Lung (tissue), 12 donors: ENCODE measurements around the gene CDC42BPA. TPM values are rescaled to one million over a fixed set of nuclear protein-coding genes. Genes with fewer than 3 reads are reported as not detected.

Experiments used
- ATAC-seq: fragments of 200-7000 bp; cut with Tn5 transposase; one replicate; pipeline ENCODE4 v1.9.1; 2020; ENCODE audit warnings: moderate number of reproducible peaks; ENCODE audit not compliant: insufficient read depth, low FRiP score
- DNase-seq, 3 donors: peaks; one replicate each; pipeline ENCODE4 v3.0.0-alpha.2; 2013 to 2017
- H3K27ac ChIP-seq, 2 donors: one replicate each; pipeline ENCODE4 v1.5.1; 2013; ENCODE audit warnings: mild to moderate bottlenecking in 2 of 2, moderate library complexity in 2 of 2, control low read depth in 1 of 2, inconsistent platforms in 1 of 2, low read depth in 1 of 2, low read length in 1 of 2
- H3K27me3 ChIP-seq, 3 donors: one replicate each; pipeline ENCODE4 v1.5.1; 2013; ENCODE audit warnings: low read length in 2 of 3; ENCODE audit not compliant: control insufficient read depth in 3 of 3, insufficient read depth in 3 of 3
- H3K36me3 ChIP-seq, 4 donors: one replicate each; pipeline ENCODE4 v1.5.1; 2013; ENCODE audit warnings: low read length in 4 of 4, mild to moderate bottlenecking in 1 of 4, moderate library complexity in 1 of 4; ENCODE audit not compliant: control insufficient read depth in 4 of 4, insufficient read depth in 4 of 4
- H3K4me1 ChIP-seq, 5 donors: one replicate each; pipeline ENCODE4 v1.5.1; 2013; ENCODE audit warnings: low read length in 5 of 5, mild to moderate bottlenecking in 2 of 5, moderate library complexity in 1 of 5; ENCODE audit not compliant: control insufficient read depth in 5 of 5, insufficient read depth in 5 of 5
- H3K4me3 ChIP-seq: one replicate; pipeline ENCODE4 v1.5.1; 2013; ENCODE audit warnings: mild to moderate bottlenecking, control low read depth, moderate library complexity
- H3K9ac ChIP-seq, 2 donors: one replicate each; pipeline ENCODE4 v1.5.1; 2013; ENCODE audit warnings: low read length in 2 of 2, control low read depth in 1 of 2; ENCODE audit not compliant: insufficient read depth in 1 of 2
- H3K9me3 ChIP-seq, 4 donors: one replicate each; pipeline ENCODE4 v1.5.1; 2013; ENCODE audit warnings: low read length in 3 of 4, mild to moderate bottlenecking in 1 of 4, moderate library complexity in 1 of 4; ENCODE audit not compliant: control insufficient read depth in 4 of 4, insufficient read depth in 3 of 4
- CTCF ChIP-seq: IDR thresholded peaks from 2 replicates; pipeline ENCODE4 v1.5.1; 2012; ENCODE audit warnings: mild to moderate bottlenecking; ENCODE audit errors: control extremely low read depth, extremely low read depth
- WGBS, 2 donors: extraction: QIAGEN DNeasy Blood & Tissue Kit; methylation state at CpG; one replicate each; pipeline ENCODE4 v1.1.7; 2013; 5-methylcytosine and 5-hydroxymethylcytosine counted together
- polyA plus RNA-seq, 2 donors: library from polyadenylated mRNA; stranded (reverse); fragments of 200-250 nt; gene quantifications; one replicate each; pipeline ENCODE4 v1.2.1, GENCODE V29; 2013
- total RNA-seq, 2 donors: library from RNA; depleted of rRNA in 1 of 2; stranded (reverse); fragments of >200 nt in 1 of 2; gene quantifications; one replicate each; pipeline ENCODE4 v1.2.1, GENCODE V29; 2014 to 2021
- donor health status: control.
- donor health status: control.
- donor health status: Bipolar disorder and iron deficiency.
- donor health status: healthy.
- donor health status: DM: yes; HTN: yes; CAD: no.

CDC42BPA gene
- total and polyA plus RNA-seq, 4 donors = 6.4 to 97.4 (median 20.2) TPM

GRCh38 chr1:227016990-227017389, 301.3 kb downstream of the CDC42BPA start:
- no peak for TF ChIP-seq CTCF
- H3K9ac ChIP-seq = no peak overlapping the region
- no peak overlapping the region for H3K4me3 ChIP-seq
- ATAC-seq = no peak
- no peaks in the 10 kb centered on the region for H3K4me1 ChIP-seq
- H3K36me3 ChIP-seq = peaks cover 4 to 34% (median 22%) of the 10 kb centered on the region in 4 donors
- no peaks in the 10 kb centered on the region for H3K27me3 ChIP-seq
- H3K9me3 ChIP-seq = no peaks in the 10 kb centered on the region
- no peak overlapping the region for H3K27ac ChIP-seq
- no peak for DNase-seq
- 61 to 82% methylated on average over 3 of the region's 3 CpGs for WGBS, 2 donors

GRCh38 chr1:227010645-227011044, 307.6 kb downstream of the CDC42BPA start:
- 95 to 98% methylated on average over 5 of the region's 5 CpGs for WGBS, 2 donors
- ATAC-seq = no peak

GRCh38 chr1:227009937-227010336, 308.4 kb downstream of the CDC42BPA start:
- DNase-seq = no peak
- TF ChIP-seq CTCF = no peak
- Histone ChIP-seq H3K9me3 (no peaks in the 10 kb centered on the region), H3K27me3 (no peaks in the 10 kb centered on the region), H3K36me3 (peaks cover 0 to 9% (median 4%) of the 10 kb centered on the region in 4 donors), H3K4me3 (no peak overlapping the region), H3K4me1 (no peaks in the 10 kb centered on the region), H3K27ac (no peak overlapping the region), H3K9ac (no peak overlapping the region)
- no peak for ATAC-seq

More at GRCh38 chr1:227010645-227011044, 307.6 kb downstream of the CDC42BPA start:
- H3K9me3 ChIP-seq = no peaks in the 10 kb centered on the region
- no peak for TF ChIP-seq CTCF
- H3K9ac ChIP-seq = no peak overlapping the region
- H3K4me3 ChIP-seq = no peak overlapping the region
- H3K27ac ChIP-seq = no peak overlapping the region
- H3K27me3 ChIP-seq = no peaks in the 10 kb centered on the region
- peaks cover under 1 to 11% (median 5%) of the 10 kb centered on the region in 4 donors for H3K36me3 ChIP-seq
- DNase-seq = no peak
- no peaks in the 10 kb centered on the region for H3K4me1 ChIP-seq

GRCh38 chr1:227006226-227006796, 312.0 kb downstream of the CDC42BPA start:
- Histone ChIP-seq H3K4me3 (no peak overlapping the region), H3K4me1 (no peaks in the 10 kb centered on the region), H3K36me3 (peaks cover 0 to 18% (median 9%) of the 10 kb centered on the region in 4 donors), H3K9me3 (no peaks in the 10 kb centered on the region), H3K27me3 (no peaks in the 10 kb centered on the region), H3K27ac (no peak overlapping the region), H3K9ac (no peak overlapping the region)
- ATAC-seq = no peak
- 94 to 96% methylated on average over 5 of the region's 5 CpGs for WGBS, 2 donors
- no peak for DNase-seq
- no peak for TF ChIP-seq CTCF
